Lower leg skin (tissue), 3 donors: Measurements from ENCODE around the gene ABHD2.

Source experiments
- CTCF ChIP-seq, 3 donors: fragments of 450-650 bp; IDR thresholded peaks; one replicate each; pipeline ENCODE4 v1.5.1; 2016; ENCODE audit warnings: antibody characterized with exemption in 3 of 3, mild to moderate bottlenecking in 3 of 3, moderate library complexity in 2 of 3
- POLR2A ChIP-seq, 2 donors: fragments of 450-650 bp; IDR thresholded peaks; one replicate each; pipeline ENCODE4 v1.6.1; 2016 to 2017; ENCODE audit warnings: antibody characterized with exemption in 2 of 2, mild to moderate bottlenecking in 1 of 2, moderate library complexity in 1 of 2

- TF ChIP-seq CTCF (IDR thresholded peaks at IDR 0.05) (no peak), POLR2A (IDR thresholded peaks at IDR 0.05) (no peak)
These were observed 120.8 kb downstream of the ABHD2 start for GRCh38 chr15:89209057-89209456.
